A549 (cell line): ENCODE data around the gene NHLRC1.

ENCODE experiments used
- CEBPB ChIP-seq, 2 experiments: fragments of >200 bp in 1 of 2; sonication (Bioruptor Twin) in 1 of 2; formaldehyde crosslinking in 1 of 2; IDR thresholded peaks; 2 replicates each; pipeline ENCODE4 v1.6.1; 2012 to 2016
- CTCF ChIP-seq: fragments of >200 bp; sonication (Bioruptor Twin); formaldehyde crosslinking; IDR thresholded peaks from 3 replicates; pipeline ENCODE4 v1.5.1; 2016
- EP300 ChIP-seq, 2 experiments: fragments of >200 bp; sonication (Bioruptor Twin); formaldehyde crosslinking; IDR thresholded peaks; 2 replicates in 1 of 2; 3 replicates in 1 of 2; pipeline ENCODE4 v1.6.1; 2016 to 2017
- HOXA7 ChIP-seq: fragments of 250-450 bp; sonication (Bioruptor Pico); IDR thresholded peaks from 2 replicates; pipeline ENCODE4 v1.5.0; 2020; ENCODE audit warnings: mild to moderate bottlenecking, moderate library complexity
- MAFK ChIP-seq: fragments of 450-650 bp; IDR thresholded peaks from 2 replicates; pipeline ENCODE4 v1.6.1; 2014; ENCODE audit not compliant: partially characterized antibody

DNA sequence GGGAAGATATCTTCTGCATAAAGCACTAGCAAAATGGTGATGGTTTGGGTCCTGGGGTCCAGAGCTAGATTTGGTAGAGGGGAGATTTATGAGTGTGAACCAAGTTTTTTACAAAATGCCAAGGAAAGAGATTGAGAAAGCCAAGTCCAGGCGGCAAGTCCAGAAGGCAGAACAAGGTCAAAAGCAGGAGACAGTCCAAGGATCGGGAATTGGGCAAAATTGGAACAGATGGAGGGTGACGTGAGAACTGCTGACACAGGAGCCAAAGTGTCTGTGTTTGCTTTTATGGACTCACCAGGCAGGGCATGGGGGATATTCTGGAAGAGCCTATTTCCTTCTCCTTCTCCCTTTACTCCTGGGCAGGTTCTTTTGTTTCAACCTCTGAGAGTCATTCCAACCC, 4.1 kb downstream of the NHLRC1 start:
- TF ChIP-seq CTCF (no peak), EP300 (IDR thresholded peaks at IDR 0.05) (no peak), HOXA7 (no peak), CEBPB (IDR thresholded peaks at IDR 0.05) (no peak), MAFK (no peak)
